Esophagus squamous epithelium (tissue), 5 donors: Measurements from ENCODE around the gene PEAK3. TPM values are rescaled to one million over a fixed set of nuclear protein-coding genes. Genes with fewer than 3 reads are reported as not detected.

Experiments
- DNase-seq: peaks from one replicate; lab custom pipeline; 2025; lab: John Stamatoyannopoulos, UW
- H3K27ac ChIP-seq, 4 donors: fragments of 200-600 bp; sonication (generic); one replicate each; pipeline ENCODE4 v1.5.1; 2016 to 2019; ENCODE audit warnings: mild to moderate bottlenecking in 1 of 4
- H3K27me3 ChIP-seq, 4 donors: fragments of 200-600 bp; sonication (generic); 1 replicate in 3 of 4; 2 replicates in 1 of 4; pipeline versions ENCODE4 v1.5.1 to v1.6.0; 2017 to 2021; ENCODE audit warnings: antibody characterized with exemption in 1 of 4
- H3K36me3 ChIP-seq, 3 donors: fragments of 200-600 bp; sonication (generic); one replicate each; pipeline ENCODE4 v1.5.1; 2016 to 2019
- H3K4me1 ChIP-seq, 3 donors: fragments of 200-600 bp; sonication (generic); one replicate each; pipeline ENCODE4 v1.5.1; 2017 to 2019
- H3K4me3 ChIP-seq, 4 donors: fragments of 200-600 bp; sonication (generic); 1 replicate in 3 of 4; 2 replicates in 1 of 4; pipeline ENCODE4 v1.5.1; 2016 to 2019; ENCODE audit warnings: mild to moderate bottlenecking in 2 of 4, moderate library complexity in 1 of 4
- H3K9me3 ChIP-seq, 3 donors: fragments of 200-600 bp; sonication (generic); one replicate each; pipeline ENCODE4 v1.5.1; 2016 to 2019
- POLR2A ChIP-seq, 4 donors: fragments of 450-650 bp; IDR thresholded peaks; one replicate each; pipeline ENCODE4 v1.6.1; 2017; ENCODE audit warnings: antibody characterized with exemption in 4 of 4, mild to moderate bottlenecking in 4 of 4, moderate library complexity in 3 of 4
- WGBS, 2 donors: methylation state at CpG; one replicate each; pipeline ENCODE4 v1.1.5; 2018; 5-methylcytosine and 5-hydroxymethylcytosine counted together
- intact Hi-C: fragments of 100-400 bp; cut with DNase I; formaldehyde crosslinking; loops from one replicate; pipeline ENCODE4 v1.15.0; 2022
- total RNA-seq, 4 donors: library from RNA; depleted of rRNA; stranded (reverse); fragments of >200 nt; gene quantifications; one replicate each; pipeline ENCODE4 v1.1.0, GENCODE V29; 2016
- TF ChIP-seq, protein P1 (sequence below), 6 experiments: fragments of 450-650 bp in 4 of 6; fragments of 200-600 bp in 2 of 6; sonication (generic) in 2 of 6; IDR thresholded peaks; one replicate each; pipeline ENCODE4 v1.5.1; 2016 to 2019; ENCODE audit warnings: antibody characterized with exemption in 6 of 6, mild to moderate bottlenecking in 4 of 6, moderate library complexity in 4 of 6
- donor health status: DM: yes; HTN: yes; CAD: no.

Gene PEAK3
- total RNA-seq, 4 donors from 2014 or later, result 0.32 to 0.40 (median 0.38) TPM; not detected in 1

DNA sequence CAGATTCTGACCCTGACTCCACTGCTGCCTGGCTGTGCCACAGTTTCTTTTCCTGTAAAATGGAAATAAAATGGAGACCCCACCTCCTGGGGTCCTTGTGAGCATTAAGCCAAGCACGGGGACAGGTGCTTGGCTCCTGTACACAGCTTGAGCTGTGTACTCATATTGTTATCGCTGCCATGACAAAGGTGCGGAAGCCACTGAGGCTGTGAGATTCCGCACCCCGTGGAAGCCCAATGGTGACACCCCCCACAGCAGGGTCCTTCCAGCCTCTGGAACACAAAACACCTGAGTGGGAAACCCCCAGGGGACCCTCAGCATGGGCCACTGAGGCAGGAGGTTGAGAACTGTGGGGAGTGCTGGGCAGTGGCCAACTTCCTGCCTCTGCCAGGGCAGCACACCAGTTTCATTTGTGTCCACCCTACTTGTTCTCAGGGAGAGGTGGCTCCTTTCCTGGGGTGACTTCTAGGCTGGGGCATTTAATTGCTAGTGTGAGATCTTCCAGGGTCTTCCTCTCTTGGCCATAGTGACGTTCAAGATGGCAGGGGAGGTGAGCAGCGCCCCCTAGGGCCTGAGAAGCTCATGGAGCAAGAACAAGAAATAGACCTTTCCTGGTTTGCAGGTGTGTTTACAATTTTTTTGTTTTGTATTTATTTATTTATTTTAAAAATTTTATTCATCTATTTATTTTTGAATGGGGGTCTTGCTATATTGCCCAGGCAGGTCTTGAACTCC lies 20.4 kb downstream of the PEAK3 start:
- Histone ChIP-seq H3K36me3 (no peaks in the 10 kb centered on the region), H3K27me3 (no peaks in the 10 kb centered on the region), H3K4me3 (no peak overlapping the region), H3K27ac (no peak overlapping the region), H3K4me1 (peaks cover 0 to 17% (median 5%) of the 10 kb centered on the region in 3 donors), H3K9me3 (no peaks in the 10 kb centered on the region)
- intact Hi-C loops, result no loop called here
- no peak for TF ChIP-seq POLR2A (IDR thresholded peaks at IDR 0.05)
- TF ChIP-seq, protein P1, sequence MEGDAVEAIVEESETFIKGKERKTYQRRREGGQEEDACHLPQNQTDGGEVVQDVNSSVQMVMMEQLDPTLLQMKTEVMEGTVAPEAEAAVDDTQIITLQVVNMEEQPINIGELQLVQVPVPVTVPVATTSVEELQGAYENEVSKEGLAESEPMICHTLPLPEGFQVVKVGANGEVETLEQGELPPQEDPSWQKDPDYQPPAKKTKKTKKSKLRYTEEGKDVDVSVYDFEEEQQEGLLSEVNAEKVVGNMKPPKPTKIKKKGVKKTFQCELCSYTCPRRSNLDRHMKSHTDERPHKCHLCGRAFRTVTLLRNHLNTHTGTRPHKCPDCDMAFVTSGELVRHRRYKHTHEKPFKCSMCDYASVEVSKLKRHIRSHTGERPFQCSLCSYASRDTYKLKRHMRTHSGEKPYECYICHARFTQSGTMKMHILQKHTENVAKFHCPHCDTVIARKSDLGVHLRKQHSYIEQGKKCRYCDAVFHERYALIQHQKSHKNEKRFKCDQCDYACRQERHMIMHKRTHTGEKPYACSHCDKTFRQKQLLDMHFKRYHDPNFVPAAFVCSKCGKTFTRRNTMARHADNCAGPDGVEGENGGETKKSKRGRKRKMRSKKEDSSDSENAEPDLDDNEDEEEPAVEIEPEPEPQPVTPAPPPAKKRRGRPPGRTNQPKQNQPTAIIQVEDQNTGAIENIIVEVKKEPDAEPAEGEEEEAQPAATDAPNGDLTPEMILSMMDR (IDR thresholded peaks at IDR 0.05), result peak in 5 of 6 experiments; percentile 23 to 58 (median 52)
- 0 to 21% methylated on average over 2 to 3 of the region's 7 CpGs for WGBS, 2 donors
- no peak for DNase-seq

DNA sequence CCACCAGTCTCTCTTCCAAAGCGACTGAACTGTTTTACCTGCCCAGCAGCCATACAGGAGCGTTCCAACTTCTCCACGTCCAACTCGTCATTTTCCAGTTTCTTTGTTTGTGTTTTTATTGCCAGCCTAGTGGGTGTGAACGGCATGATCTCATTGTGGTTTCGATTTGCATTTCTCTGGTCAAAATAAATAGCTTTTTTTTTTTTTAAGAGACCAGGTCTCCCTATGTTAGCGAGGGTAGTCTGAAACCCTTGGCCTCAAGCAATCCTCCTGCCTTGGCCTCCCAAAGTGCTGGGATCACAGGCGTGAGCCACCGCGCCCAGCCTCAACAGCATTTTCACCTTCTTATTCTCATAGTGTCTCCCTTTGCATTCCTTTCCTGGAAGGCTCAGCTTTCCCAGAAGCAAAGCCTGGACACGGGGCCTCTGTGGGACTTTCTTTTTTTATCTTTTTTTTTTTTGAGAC lies 21.6 kb downstream of the PEAK3 start:
- intact Hi-C loops, result no loop called here
- WGBS, 2 donors, result 38 to 54% methylated on average over 11 of the region's 11 CpGs
- Histone ChIP-seq H3K36me3 (no peaks in the 10 kb centered on the region), H3K4me3 (no peak overlapping the region), H3K27ac (peak overlapping the region in 3 of 4 donors; percentile 53 to 72 (median 63)), H3K4me1 (peaks cover 0 to 13% (median 0%) of the 10 kb centered on the region in 3 donors), H3K27me3 (no peaks in the 10 kb centered on the region), H3K9me3 (no peaks in the 10 kb centered on the region)
- TF ChIP-seq, protein P1 (IDR thresholded peaks at IDR 0.05), result no peak
- TF ChIP-seq POLR2A (IDR thresholded peaks at IDR 0.05), result no peak
- DNase-seq, result no peak

DNA sequence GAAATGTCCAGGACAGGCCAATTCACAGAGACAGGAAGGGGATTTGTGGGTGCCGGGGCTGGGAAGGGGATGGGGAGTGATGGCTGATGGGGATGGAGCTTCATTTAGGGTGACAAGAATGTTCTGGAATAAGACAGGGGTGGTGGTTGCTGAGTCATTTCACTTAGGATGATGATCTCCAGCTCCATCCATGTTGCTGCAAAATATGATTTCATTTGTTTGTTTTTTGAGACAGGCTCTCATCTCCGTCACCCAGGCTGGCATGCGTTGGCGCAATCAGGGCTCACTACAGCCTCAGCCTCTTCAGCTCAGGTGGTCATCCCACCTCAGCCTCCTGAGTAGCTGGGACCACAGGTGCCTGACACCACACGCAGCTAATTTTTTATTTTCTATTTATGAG lies 22.6 kb downstream of the PEAK3 start:
- H3K27ac ChIP-seq, result no peak overlapping the region
- no peak for TF ChIP-seq POLR2A (IDR thresholded peaks at IDR 0.05)
- TF ChIP-seq, protein P1 (IDR thresholded peaks at IDR 0.05), result no peak
- 74 to 79% methylated on average over 5 of the region's 5 CpGs for WGBS, 2 donors
- intact Hi-C loops, result no loop called here
- no peaks in the 10 kb centered on the region for H3K36me3 ChIP-seq
- H3K4me1 ChIP-seq, result peaks cover 0 to 13% (median 0%) of the 10 kb centered on the region in 3 donors
- DNase-seq, result no peak
- no peaks in the 10 kb centered on the region for H3K9me3 ChIP-seq
- H3K27me3 ChIP-seq, result peaks cover 0 to 3% (median 0%) of the 10 kb centered on the region in 4 donors
- H3K4me3 ChIP-seq, result no peak overlapping the region

DNA sequence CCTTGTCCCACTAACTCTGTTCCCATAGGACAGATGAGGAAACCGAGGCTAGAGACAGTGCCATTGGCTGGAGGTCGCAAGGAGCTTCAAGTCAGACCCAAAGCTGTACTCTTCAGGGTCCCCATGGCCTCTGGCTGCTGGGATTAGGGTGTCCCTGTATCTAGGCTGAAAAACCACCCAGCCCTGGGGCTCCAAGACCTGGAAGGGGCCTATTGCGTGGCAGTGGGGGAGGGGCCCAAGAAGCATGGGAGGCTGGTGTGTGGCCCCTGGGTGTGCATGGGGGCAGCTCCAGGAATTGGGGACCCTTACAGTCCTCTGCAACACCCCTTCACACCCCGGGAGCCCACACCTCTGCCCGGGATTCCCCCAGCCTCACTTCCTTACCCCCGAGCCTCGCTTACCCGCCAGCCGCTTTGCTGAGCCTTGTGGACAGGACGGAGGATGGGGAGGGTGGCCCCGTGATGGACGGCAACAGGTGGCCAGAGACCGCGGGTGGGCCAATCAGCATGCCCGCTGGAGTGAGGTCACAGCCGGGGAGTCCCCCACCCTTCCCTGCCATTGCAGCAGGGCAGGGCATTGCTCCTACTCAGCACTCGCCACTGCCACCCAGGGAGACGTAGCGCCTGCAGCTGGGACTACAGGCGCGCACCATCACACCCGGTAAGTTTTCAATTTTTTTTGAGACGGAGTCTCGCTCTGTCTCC lies 25.8 kb downstream of the PEAK3 start, which contains the start of gene JSRP1:
JSRP1 (minus strand) TSS at position 436 of the 704 bp plus-strand sequence. CDS start 1,103 bp downstream, outside the sequence.
- no peaks in the 10 kb centered on the region for H3K36me3 ChIP-seq
- peak in 1 of 4 donors; percentile 20 for TF ChIP-seq POLR2A (IDR thresholded peaks at IDR 0.05)
- TF ChIP-seq, protein P1 (IDR thresholded peaks at IDR 0.05), result no peak
- no peaks in the 10 kb centered on the region for H3K9me3 ChIP-seq
- no peak within 1 kb of the TSS for H3K27ac ChIP-seq
- DNase-seq, result no peak
- H3K27me3 ChIP-seq, result peaks cover 14 to 35% (median 22%) of the 10 kb centered on the region in 4 donors
- H3K4me3 ChIP-seq, result no peak within 1 kb of the TSS
- 73 to 85% methylated on average over 4 to 13 of the region's 24 CpGs for WGBS, 2 donors
- intact Hi-C loops, result no loop called here
- peaks cover 20 to 42% (median 25%) of the 10 kb centered on the region in 3 donors for H3K4me1 ChIP-seq
